NCI-H69 (cell line): ENCODE measurements around the gene HAPLN3.

Source experiments
- DNase-seq: peaks from one replicate; lab custom pipeline; 2025; lab: John Stamatoyannopoulos, UW

HAPLN3 gene

GRCh38 chr15:88860212-88860611 lies 35.1 kb downstream of the HAPLN3 start:
- DNase-seq: no peak

GRCh38 chr15:88859550-88859949 lies 35.8 kb downstream of the HAPLN3 start:
- DNase-seq: no peak

GRCh38 chr15:88858934-88859333 lies 36.4 kb downstream of the HAPLN3 start:
- DNase-seq: no peak

GRCh38 chr15:88852476-88852875 lies 42.9 kb downstream of the HAPLN3 start:
- no peak for DNase-seq

GRCh38 chr15:88849376-88850072 lies 45.8 kb downstream of the HAPLN3 start:
- no peak for DNase-seq

GRCh38 chr15:88848203-88848602 lies 47.1 kb downstream of the HAPLN3 start:
- no peak for DNase-seq

GRCh38 chr15:88847144-88847543 lies 48.2 kb downstream of the HAPLN3 start:
- no peak for DNase-seq

GRCh38 chr15:88845616-88846015 lies 49.7 kb downstream of the HAPLN3 start:
- no peak for DNase-seq

GRCh38 chr15:88844749-88845386 lies 50.5 kb downstream of the HAPLN3 start:
- no peak for DNase-seq

- no peak for DNase-seq
Measured at GRCh38 chr15:88843334-88843733, 52.0 kb downstream of the HAPLN3 start.

- no peak for DNase-seq
Measured at GRCh38 chr15:88842156-88842555, 53.2 kb downstream of the HAPLN3 start.

GRCh38 chr15:88841236-88841635 lies 54.1 kb downstream of the HAPLN3 start:
- no peak for DNase-seq

- DNase-seq: no peak
Measured at GRCh38 chr15:88839961-88840360, 55.4 kb downstream of the HAPLN3 start.

- no peak for DNase-seq
Measured at GRCh38 chr15:88839146-88839545, 56.2 kb downstream of the HAPLN3 start.

- DNase-seq: no peak
Measured at GRCh38 chr15:88838667-88839066, 56.7 kb downstream of the HAPLN3 start.

GRCh38 chr15:88835646-88836045 lies 59.7 kb downstream of the HAPLN3 start:
- DNase-seq: no peak

- no peak for DNase-seq
Measured at GRCh38 chr15:88835119-88835518, 60.2 kb downstream of the HAPLN3 start.

- DNase-seq: no peak
Measured at GRCh38 chr15:88834211-88834812, 61.0 kb downstream of the HAPLN3 start.

GRCh38 chr15:88833731-88834100 lies 61.6 kb downstream of the HAPLN3 start:
- no peak for DNase-seq

GRCh38 chr15:88832820-88833730 lies 62.3 kb downstream of the HAPLN3 start:
- no peak for DNase-seq

GRCh38 chr15:88830016-88830415 lies 65.3 kb downstream of the HAPLN3 start:
- DNase-seq: no peak

- DNase-seq: no peak
Measured at GRCh38 chr15:88828791-88829190, 66.6 kb downstream of the HAPLN3 start.
